Mesenchymal stem cell (in vitro differentiated cells and primary cell): ENCODE results near the gene ACE.

Experiments used
- DNase-seq: peaks from one replicate; pipeline ENCODE4 v3.0.0-alpha.2; 2013
- H2AFZ ChIP-seq: one replicate; pipeline ENCODE4 v1.6.1; 2013; ENCODE audit warnings: low read depth, mild to moderate bottlenecking, control low read depth, inconsistent platforms, low read length, moderate library complexity
- H2AK5ac ChIP-seq: 2 replicates; pipeline ENCODE4 v1.6.1; 2013; ENCODE audit warnings: low read length, moderate library complexity, mild to moderate bottlenecking, inconsistent platforms; ENCODE audit not compliant: severe bottlenecking
- H2BK120ac ChIP-seq: one replicate; pipeline ENCODE4 v1.6.1; 2013; ENCODE audit warnings: low read depth, mild to moderate bottlenecking, inconsistent platforms, low read length, moderate library complexity
- H2BK12ac ChIP-seq, 2 experiments: one replicate each; pipeline ENCODE4 v1.6.1; 2013; ENCODE audit warnings: inconsistent platforms in 2 of 2, low read length in 2 of 2, mild to moderate bottlenecking in 2 of 2, moderate library complexity in 2 of 2, control low read depth in 1 of 2
- H2BK15ac ChIP-seq: one replicate; pipeline ENCODE4 v1.6.1; 2013; ENCODE audit warnings: mild to moderate bottlenecking, low read depth, inconsistent platforms; ENCODE audit not compliant: poor library complexity, severe bottlenecking
- H2BK5ac ChIP-seq: 2 replicates; pipeline ENCODE4 v1.6.1; 2013; ENCODE audit warnings: low read depth, mild to moderate bottlenecking, low read length, control low read depth, inconsistent platforms; ENCODE audit not compliant: poor library complexity, severe bottlenecking
- H3K14ac ChIP-seq, 2 experiments: one replicate each; pipeline ENCODE4 v1.6.1; 2013; ENCODE audit warnings: inconsistent platforms in 2 of 2, low read length in 2 of 2, control low read depth in 1 of 2, mild to moderate bottlenecking in 1 of 2, moderate library complexity in 1 of 2
- H3K18ac ChIP-seq, 2 experiments: one replicate each; pipeline ENCODE4 v1.6.1; 2013; ENCODE audit warnings: inconsistent platforms in 2 of 2, low read length in 2 of 2, control low read depth in 1 of 2, low read depth in 1 of 2, mild to moderate bottlenecking in 1 of 2
- H3K23ac ChIP-seq, 2 experiments: one replicate each; pipeline ENCODE4 v1.6.1; 2013; ENCODE audit warnings: inconsistent platforms in 2 of 2, low read length in 2 of 2, mild to moderate bottlenecking in 2 of 2, moderate library complexity in 2 of 2, control low read depth in 1 of 2
- H3K27ac ChIP-seq: 2 replicates; pipeline ENCODE4 v1.5.1; 2013; ENCODE audit warnings: mild to moderate bottlenecking, moderate library complexity, low read length, control low read depth, inconsistent platforms; ENCODE audit not compliant: poor library complexity, severe bottlenecking
- H3K27me3 ChIP-seq, 2 experiments: 2 replicates each; pipeline versions ENCODE4 v1.6.1 to v1.7.0; 2013; ENCODE audit warnings: low read length in 2 of 2, mild to moderate bottlenecking in 2 of 2, moderate library complexity in 2 of 2, control low read depth in 1 of 2, inconsistent platforms in 1 of 2; ENCODE audit not compliant: control insufficient read depth in 1 of 2, insufficient read depth in 1 of 2
- H3K36me3 ChIP-seq, 2 experiments: 2 replicates each; pipeline versions ENCODE4 v1.6.1 to v1.7.0; 2013; ENCODE audit warnings: low read length in 2 of 2, control low read depth in 1 of 2, inconsistent platforms in 1 of 2, low read depth in 1 of 2, mild to moderate bottlenecking in 1 of 2; ENCODE audit not compliant: insufficient read depth in 2 of 2, control insufficient read depth in 1 of 2
- H3K4ac ChIP-seq, 2 experiments: one replicate each; pipeline ENCODE4 v1.6.1; 2013; ENCODE audit warnings: inconsistent platforms in 2 of 2, low read length in 2 of 2, mild to moderate bottlenecking in 2 of 2, moderate library complexity in 2 of 2, control low read depth in 1 of 2, low read depth in 1 of 2
- H3K4me1 ChIP-seq: 2 replicates; pipeline ENCODE4 v1.6.1; 2013; ENCODE audit warnings: low read depth, low read length, control low read depth; ENCODE audit not compliant: control insufficient read depth, insufficient read depth
- H3K4me2 ChIP-seq: 2 replicates; pipeline ENCODE4 v1.6.1; 2013; ENCODE audit warnings: low read length, mild to moderate bottlenecking, inconsistent platforms; ENCODE audit not compliant: poor library complexity, severe bottlenecking
- H3K4me3 ChIP-seq, 2 experiments: 2 replicates each; pipeline versions ENCODE4 v1.5.1 to v1.7.0; 2013; ENCODE audit warnings: low read length in 2 of 2, mild to moderate bottlenecking in 2 of 2, control low read depth in 1 of 2, low read depth in 1 of 2; ENCODE audit not compliant: insufficient read depth in 1 of 2
- H3K79me1 ChIP-seq: replicated peaks from 2 replicates; pipeline ENCODE4 v1.6.1; 2013; ENCODE audit warnings: mild to moderate bottlenecking, control low read depth, low read length, inconsistent platforms; ENCODE audit not compliant: poor library complexity, severe bottlenecking
- H3K9ac ChIP-seq: 2 replicates; pipeline ENCODE4 v1.7.0; 2013; ENCODE audit warnings: mild to moderate bottlenecking, low read length, moderate library complexity
- H3K9me3 ChIP-seq: 2 replicates; pipeline ENCODE4 v1.7.0; 2013; ENCODE audit warnings: mild to moderate bottlenecking, low read length; ENCODE audit not compliant: control insufficient read depth
- H4K8ac ChIP-seq: one replicate; pipeline ENCODE4 v1.6.1; 2013; ENCODE audit warnings: inconsistent platforms, mild to moderate bottlenecking, low read length, moderate library complexity
- H4K91ac ChIP-seq: one replicate; pipeline ENCODE4 v1.6.1; 2013; ENCODE audit warnings: mild to moderate bottlenecking, low read length, inconsistent platforms
- WGBS: methylation state at CpG from one replicate; pipeline ENCODE4 v1.1.7; 2013; ENCODE audit warnings: mixed read lengths; 5-methylcytosine and 5-hydroxymethylcytosine counted together

Gene ACE

GRCh38 chr17:63474586-63475460, 2.0 kb upstream of the ACE start:
- no peak overlapping the region for H2AK5ac ChIP-seq
- peaks cover 8 to 53% of the 10 kb centered on the region in 2 experiments for H3K27me3 ChIP-seq
- no peak overlapping the region for H2BK5ac ChIP-seq
- H3K14ac ChIP-seq, result no peak overlapping the region
- no peak overlapping the region for H4K8ac ChIP-seq
- H3K4me1 ChIP-seq, result peaks cover 30% of the 10 kb centered on the region
- WGBS, result 79% methylated on average over 10 of the region's 10 CpGs
- DNase-seq, result no peak
- no peak overlapping the region for H3K27ac ChIP-seq
- no peak overlapping the region for H3K4me3 ChIP-seq
- H3K23ac ChIP-seq, result no peak overlapping the region
- H2BK12ac ChIP-seq, result no peak overlapping the region
- H3K4me2 ChIP-seq, result no peak overlapping the region
- no peak overlapping the region for H3K18ac ChIP-seq
- H3K79me1 ChIP-seq, result no peaks in the 10 kb centered on the region
- no peak overlapping the region for H2BK120ac ChIP-seq
- peaks cover 0 to 5% of the 10 kb centered on the region in 2 experiments for H3K36me3 ChIP-seq
- no peaks in the 10 kb centered on the region for H3K9me3 ChIP-seq
- H2AFZ ChIP-seq, result no peak overlapping the region
- H2BK15ac ChIP-seq, result no peak overlapping the region
- no peak overlapping the region for H3K9ac ChIP-seq
- H4K91ac ChIP-seq, result no peak overlapping the region
- H3K4ac ChIP-seq, result no peak overlapping the region

GRCh38 chr17:63475491-63476412, 1.1 kb upstream of the ACE start:
- Histone ChIP-seq H3K4me3 (no peak overlapping the region), H3K9ac (no peak overlapping the region), H2BK15ac (no peak overlapping the region), H3K27ac (no peak overlapping the region), H3K4me1 (peaks cover 32% of the 10 kb centered on the region), H3K4ac (no peak overlapping the region), H3K18ac (no peak overlapping the region), H3K36me3 (peaks cover 0 to 14% of the 10 kb centered on the region in 2 experiments), H2AK5ac (no peak overlapping the region), H3K79me1 (no peaks in the 10 kb centered on the region), H3K9me3 (no peaks in the 10 kb centered on the region), H2AFZ (no peak overlapping the region), H2BK12ac (no peak overlapping the region), H3K4me2 (no peak overlapping the region), H3K23ac (no peak overlapping the region), H4K8ac (peak overlapping the region; percentile 24), H2BK5ac (no peak overlapping the region), H3K27me3 (peaks cover 3 to 53% of the 10 kb centered on the region in 2 experiments), H4K91ac (no peak overlapping the region), H3K14ac (no peak overlapping the region), H2BK120ac (no peak overlapping the region)
- WGBS, result 59% methylated on average over 23 of the region's 28 CpGs
- no peak for DNase-seq

- Histone ChIP-seq H2BK12ac (no peak overlapping the region), H3K27me3 (peaks cover 3 to 52% of the 10 kb centered on the region in 2 experiments), H3K9me3 (no peaks in the 10 kb centered on the region), H3K36me3 (peaks cover 0 to 19% of the 10 kb centered on the region in 2 experiments), H2BK120ac (no peak overlapping the region), H2BK5ac (no peak overlapping the region), H2AFZ (no peak overlapping the region), H3K9ac (no peak overlapping the region), H3K18ac (no peak overlapping the region), H3K4me2 (peak overlapping the region; percentile 92), H3K4me3 (peak overlapping the region; percentile 49 to 84), H3K79me1 (no peaks in the 10 kb centered on the region), H2BK15ac (no peak overlapping the region), H3K4ac (no peak overlapping the region), H3K23ac (no peak overlapping the region), H3K14ac (no peak overlapping the region), H3K27ac (no peak overlapping the region), H3K4me1 (peaks cover 37% of the 10 kb centered on the region), H4K91ac (no peak overlapping the region), H4K8ac (peak overlapping the region; percentile 24), H2AK5ac (no peak overlapping the region)
- DNase-seq, result peak; percentile 31
- 1% methylated on average over 29 of the region's 36 CpGs for WGBS
These were observed 405 bp upstream of the ACE start for GRCh38 chr17:63476459-63476853.
